OCI-LY3 (cell line): ENCODE results near the gene ASTN2.

Experiments
- H2AFZ ChIP-seq: fragments of 200-600, 300-600 bp; shearing (Covaris generic); 2 replicates; pipeline ENCODE4 v1.6.0; 2014; ENCODE audit warnings: antibody characterized with exemption, low read depth, low read length
- H3K27ac ChIP-seq: fragments of 200-600, 300-600 bp; sonication (generic); 2 replicates; pipeline ENCODE4 v1.5.1; 2014; ENCODE audit warnings: mild to moderate bottlenecking, low read length, moderate library complexity, mixed read lengths
- H3K27me3 ChIP-seq: fragments of 200-600, 300-600 bp; sonication (generic); 2 replicates; pipeline ENCODE4 v1.6.1; 2014; ENCODE audit warnings: low read depth, low read length, mixed read lengths
- H3K36me3 ChIP-seq: fragments of 200-600, 300-600 bp; sonication (generic); replicated peaks from 2 replicates; pipeline ENCODE3; 2014; ENCODE audit warnings: low read depth, low read length, mixed read lengths
- H3K4me1 ChIP-seq: fragments of 300-600, 200-600 bp; sonication (generic); 2 replicates; pipeline ENCODE4 v1.6.1; 2014; ENCODE audit warnings: low read length, mixed read lengths
- H3K4me2 ChIP-seq: fragments of 200-600, 300-600 bp; sonication (generic); 2 replicates; pipeline ENCODE4 v1.6.1; 2014; ENCODE audit warnings: low read length, mixed read lengths
- H3K4me3 ChIP-seq: fragments of 300-600, 200-600 bp; sonication (generic); 2 replicates; pipeline ENCODE4 v1.5.1; 2014; ENCODE audit warnings: antibody characterized with exemption, mild to moderate bottlenecking, low read length, moderate library complexity
- H3K79me2 ChIP-seq: fragments of 300-600, 200-600 bp; shearing (Covaris generic); 2 replicates; pipeline ENCODE4 v1.6.1; 2014; ENCODE audit warnings: mild to moderate bottlenecking, low read length, mixed read lengths
- H3K9ac ChIP-seq: fragments of 300-600, 200-600 bp; shearing (Covaris generic); 2 replicates; pipeline ENCODE4 v1.6.0; 2014; ENCODE audit warnings: mild to moderate bottlenecking, low read length, moderate library complexity
- H3K9me3 ChIP-seq: fragments of 200-600, 300-600 bp; shearing (Covaris generic); 2 replicates; pipeline ENCODE4 v1.6.1; 2014; ENCODE audit warnings: low read length, mixed read lengths; ENCODE audit not compliant: insufficient read depth
- H4K20me1 ChIP-seq: fragments of 200-600, 300-600 bp; sonication (generic); 2 replicates; pipeline ENCODE4 v1.6.1; 2016; ENCODE audit warnings: low read length, mixed read lengths; ENCODE audit not compliant: insufficient read depth
- CTCF ChIP-seq: fragments of 200-600, 300-600 bp; sonication (generic); IDR thresholded peaks from 2 replicates; pipeline ENCODE4 v1.5.1; 2014; ENCODE audit warnings: antibody characterized with exemption, low read length, low read depth
- EZH2phosphoT487 ChIP-seq: fragments of 200-600 bp; shearing (Covaris generic); IDR thresholded peaks from 2 replicates; pipeline ENCODE4 v1.6.1; 2018; ENCODE audit warnings: antibody characterized with exemption, mixed run types, low read depth

ASTN2 gene

GRCh38 chr9:117170567-117170966 is 244.3 kb downstream of the ASTN2 start:
- Histone ChIP-seq H3K9me3 (no peaks in the 10 kb centered on the region), H2AFZ (no peak overlapping the region), H3K4me1 (no peaks in the 10 kb centered on the region), H3K79me2 (no peaks in the 10 kb centered on the region), H4K20me1 (no peaks in the 10 kb centered on the region), H3K4me3 (no peak overlapping the region), H3K9ac (no peak overlapping the region), H3K27ac (no peak overlapping the region), H3K27me3 (peaks cover 3% of the 10 kb centered on the region; the same call in 1 of the 2 replicates), H3K4me2 (no peak overlapping the region), H3K36me3 (no peaks in the 10 kb centered on the region)
- TF ChIP-seq CTCF (no peak), EZH2phosphoT487 (no peak)

- H3K79me2 ChIP-seq = no peaks in the 10 kb centered on the region
Observed at GRCh38 chr9:117169089-117169621, 245.7 kb downstream of the ASTN2 start.

GRCh38 chr9:117164512-117164911 is 250.3 kb downstream of the ASTN2 start:
- H3K4me1 ChIP-seq = no peaks in the 10 kb centered on the region
- H3K9me3 ChIP-seq = no peaks in the 10 kb centered on the region
- no peak overlapping the region for H3K27ac ChIP-seq
- no peak overlapping the region for H3K9ac ChIP-seq
- TF ChIP-seq CTCF = no peak
- no peak for TF ChIP-seq EZH2phosphoT487
- no peak overlapping the region for H3K4me2 ChIP-seq
- H2AFZ ChIP-seq = no peak overlapping the region
- no peaks in the 10 kb centered on the region for H3K79me2 ChIP-seq
- H3K36me3 ChIP-seq = no peaks in the 10 kb centered on the region
- no peak overlapping the region for H3K4me3 ChIP-seq
- no peaks in the 10 kb centered on the region for H4K20me1 ChIP-seq
- H3K27me3 ChIP-seq = no peaks in the 10 kb centered on the region

More at GRCh38 chr9:117169089-117169621, 245.7 kb downstream of the ASTN2 start:
- Histone ChIP-seq H3K4me1 (no peaks in the 10 kb centered on the region), H3K36me3 (no peaks in the 10 kb centered on the region), H3K27me3 (peaks cover 3% of the 10 kb centered on the region; the same call in 1 of the 2 replicates), H4K20me1 (no peaks in the 10 kb centered on the region), H3K9me3 (no peaks in the 10 kb centered on the region), H3K4me2 (no peak overlapping the region), H3K4me3 (no peak overlapping the region), H3K27ac (no peak overlapping the region), H3K9ac (no peak overlapping the region), H2AFZ (no peak overlapping the region)
- no peak for TF ChIP-seq EZH2phosphoT487
- TF ChIP-seq CTCF = no peak

GRCh38 chr9:117160254-117160653 is 254.6 kb downstream of the ASTN2 start:
- Histone ChIP-seq H3K4me1 (no peaks in the 10 kb centered on the region), H3K9me3 (no peaks in the 10 kb centered on the region), H3K79me2 (no peaks in the 10 kb centered on the region), H3K36me3 (no peaks in the 10 kb centered on the region), H3K27me3 (peaks cover 20% of the 10 kb centered on the region; the same call in 1 of the 2 replicates), H4K20me1 (no peaks in the 10 kb centered on the region), H3K4me3 (no peak overlapping the region), H3K27ac (no peak overlapping the region), H3K9ac (no peak overlapping the region), H3K4me2 (no peak overlapping the region), H2AFZ (no peak overlapping the region)
- peak; percentile 36 for TF ChIP-seq CTCF
- TF ChIP-seq EZH2phosphoT487 = no peak
